Lung (tissue), 12 donors: ENCODE results near the gene RPS24. TPM values are rescaled to one million over a fixed set of nuclear protein-coding genes. Genes with fewer than 3 reads are reported as not detected.
"Not testable (repeated sequence)": the region's sequence is repeated elsewhere in the genome, so short reads cannot be mapped to it uniquely, and the experiment has no call there.

Experiments used
- ATAC-seq: fragments of 200-7000 bp; cut with Tn5 transposase; one replicate; pipeline ENCODE4 v1.9.1; 2020; ENCODE audit warnings: moderate number of reproducible peaks; ENCODE audit not compliant: insufficient read depth, low FRiP score
- DNase-seq, 3 donors: peaks; one replicate each; pipeline ENCODE4 v3.0.0-alpha.2; 2013 to 2017
- H3K27ac ChIP-seq, 2 donors: one replicate each; pipeline ENCODE4 v1.5.1; 2013; ENCODE audit warnings: mild to moderate bottlenecking in 2 of 2, moderate library complexity in 2 of 2, control low read depth in 1 of 2, inconsistent platforms in 1 of 2, low read depth in 1 of 2, low read length in 1 of 2
- H3K27me3 ChIP-seq, 3 donors: one replicate each; pipeline ENCODE4 v1.5.1; 2013; ENCODE audit warnings: low read length in 2 of 3; ENCODE audit not compliant: control insufficient read depth in 3 of 3, insufficient read depth in 3 of 3
- H3K36me3 ChIP-seq, 4 donors: one replicate each; pipeline ENCODE4 v1.5.1; 2013; ENCODE audit warnings: low read length in 4 of 4, mild to moderate bottlenecking in 1 of 4, moderate library complexity in 1 of 4; ENCODE audit not compliant: control insufficient read depth in 4 of 4, insufficient read depth in 4 of 4
- H3K4me1 ChIP-seq, 5 donors: one replicate each; pipeline ENCODE4 v1.5.1; 2013; ENCODE audit warnings: low read length in 5 of 5, mild to moderate bottlenecking in 2 of 5, moderate library complexity in 1 of 5; ENCODE audit not compliant: control insufficient read depth in 5 of 5, insufficient read depth in 5 of 5
- H3K4me3 ChIP-seq: one replicate; pipeline ENCODE4 v1.5.1; 2013; ENCODE audit warnings: mild to moderate bottlenecking, control low read depth, moderate library complexity
- H3K9ac ChIP-seq, 2 donors: one replicate each; pipeline ENCODE4 v1.5.1; 2013; ENCODE audit warnings: low read length in 2 of 2, control low read depth in 1 of 2; ENCODE audit not compliant: insufficient read depth in 1 of 2
- H3K9me3 ChIP-seq, 4 donors: one replicate each; pipeline ENCODE4 v1.5.1; 2013; ENCODE audit warnings: low read length in 3 of 4, mild to moderate bottlenecking in 1 of 4, moderate library complexity in 1 of 4; ENCODE audit not compliant: control insufficient read depth in 4 of 4, insufficient read depth in 3 of 4
- WGBS, 2 donors: extraction: QIAGEN DNeasy Blood & Tissue Kit; methylation state at CpG; one replicate each; pipeline ENCODE4 v1.1.7; 2013; 5-methylcytosine and 5-hydroxymethylcytosine counted together
- polyA plus RNA-seq, 2 donors: library from polyadenylated mRNA; stranded (reverse); fragments of 200-250 nt; gene quantifications; one replicate each; pipeline ENCODE4 v1.2.1, GENCODE V29; 2013
- total RNA-seq, 2 donors: library from RNA; depleted of rRNA in 1 of 2; stranded (reverse); fragments of >200 nt in 1 of 2; gene quantifications; one replicate each; pipeline ENCODE4 v1.2.1, GENCODE V29; 2014 to 2021
- TF ChIP-seq, protein P1 (sequence below): IDR thresholded peaks from 2 replicates; pipeline ENCODE4 v1.5.1; 2012; ENCODE audit warnings: mild to moderate bottlenecking; ENCODE audit errors: control extremely low read depth, extremely low read depth
- donor health status: control.
- donor health status: control.
- donor health status: Bipolar disorder and iron deficiency.
- donor health status: healthy.
- donor health status: DM: yes; HTN: yes; CAD: no.

RPS24 gene
- total and polyA plus RNA-seq, 4 donors: 1,037 to 8,225 (median 2,823) TPM

DNA sequence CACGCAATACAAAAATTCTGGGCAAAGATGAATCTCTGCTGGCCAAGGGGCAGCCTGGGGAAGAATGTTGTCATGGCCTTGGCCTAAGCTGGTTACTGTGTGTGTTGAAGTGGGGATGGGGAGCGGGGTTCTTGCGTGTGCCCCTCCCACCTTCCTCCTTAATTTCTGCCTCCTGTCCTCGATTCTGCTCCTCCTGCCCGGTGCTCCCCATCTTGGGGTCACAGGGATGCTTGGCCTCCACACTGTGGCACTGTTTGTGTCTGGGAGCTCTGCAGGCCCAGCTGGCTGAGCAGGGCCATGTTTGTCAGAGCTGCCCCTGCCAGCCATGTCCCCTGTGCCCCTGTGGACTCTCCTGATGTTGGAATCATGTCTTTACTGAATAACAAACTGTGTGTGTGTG is 37.1 kb downstream of the RPS24 start:
- ATAC-seq (no peak), DNase-seq (no peak)
- 90 to 93% methylated on average over 5 of the region's 5 CpGs for WGBS, 2 donors
- TF ChIP-seq, protein P1, sequence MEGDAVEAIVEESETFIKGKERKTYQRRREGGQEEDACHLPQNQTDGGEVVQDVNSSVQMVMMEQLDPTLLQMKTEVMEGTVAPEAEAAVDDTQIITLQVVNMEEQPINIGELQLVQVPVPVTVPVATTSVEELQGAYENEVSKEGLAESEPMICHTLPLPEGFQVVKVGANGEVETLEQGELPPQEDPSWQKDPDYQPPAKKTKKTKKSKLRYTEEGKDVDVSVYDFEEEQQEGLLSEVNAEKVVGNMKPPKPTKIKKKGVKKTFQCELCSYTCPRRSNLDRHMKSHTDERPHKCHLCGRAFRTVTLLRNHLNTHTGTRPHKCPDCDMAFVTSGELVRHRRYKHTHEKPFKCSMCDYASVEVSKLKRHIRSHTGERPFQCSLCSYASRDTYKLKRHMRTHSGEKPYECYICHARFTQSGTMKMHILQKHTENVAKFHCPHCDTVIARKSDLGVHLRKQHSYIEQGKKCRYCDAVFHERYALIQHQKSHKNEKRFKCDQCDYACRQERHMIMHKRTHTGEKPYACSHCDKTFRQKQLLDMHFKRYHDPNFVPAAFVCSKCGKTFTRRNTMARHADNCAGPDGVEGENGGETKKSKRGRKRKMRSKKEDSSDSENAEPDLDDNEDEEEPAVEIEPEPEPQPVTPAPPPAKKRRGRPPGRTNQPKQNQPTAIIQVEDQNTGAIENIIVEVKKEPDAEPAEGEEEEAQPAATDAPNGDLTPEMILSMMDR: no peak
- Histone ChIP-seq H3K27me3 (no peaks in the 10 kb centered on the region), H3K36me3 (no peaks in the 10 kb centered on the region), H3K27ac (no peak overlapping the region), H3K4me1 (no peaks in the 10 kb centered on the region), H3K9me3 (no peaks in the 10 kb centered on the region), H3K9ac (no peak overlapping the region), H3K4me3 (no peak overlapping the region)

DNA sequence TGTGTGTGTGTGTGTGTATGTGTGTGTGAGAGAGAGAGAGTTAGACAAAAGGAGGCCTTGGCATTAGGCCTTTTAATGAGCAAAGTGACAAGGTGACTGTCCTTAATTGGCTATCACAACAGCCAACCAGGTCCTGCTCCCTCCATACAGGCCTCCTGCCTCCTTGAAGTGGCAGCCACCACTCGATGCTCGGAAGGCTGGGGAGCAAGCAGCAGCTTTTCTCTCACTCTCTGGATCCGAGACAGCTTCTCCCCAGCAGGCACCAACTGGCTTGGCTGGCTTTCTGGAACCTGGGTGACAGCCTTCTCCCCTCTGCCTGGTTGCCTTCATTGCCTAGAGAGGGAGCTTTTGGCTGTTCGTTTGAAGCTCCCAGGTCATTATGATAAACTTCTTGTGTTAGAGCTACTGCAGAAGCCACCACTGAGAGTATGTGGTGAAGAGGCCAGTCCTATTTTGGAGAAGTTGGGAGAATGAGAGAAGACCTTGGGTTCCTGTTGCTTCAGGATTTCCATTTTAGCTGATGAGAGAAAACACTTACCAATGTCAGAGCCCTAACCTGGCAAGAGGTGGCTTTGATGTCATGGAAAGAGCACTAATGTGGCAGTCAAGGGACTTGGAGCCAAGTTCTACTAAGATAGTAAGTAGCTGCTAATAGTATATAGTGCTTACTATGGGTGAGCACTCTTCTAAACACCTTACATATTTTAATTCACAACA is 37.6 kb downstream of the RPS24 start:
- no peak overlapping the region for H3K4me3 ChIP-seq
- H3K27me3 ChIP-seq: no peaks in the 10 kb centered on the region
- no peaks in the 10 kb centered on the region for H3K36me3 ChIP-seq
- H3K9ac ChIP-seq: no peak overlapping the region
- DNase-seq (no peak), ATAC-seq (no peak)
- 65 to 70% methylated on average over 4 of the region's 4 CpGs for WGBS, 2 donors
- no peaks in the 10 kb centered on the region for H3K4me1 ChIP-seq
- TF ChIP-seq, protein P1: no peak
- H3K27ac ChIP-seq: no peak overlapping the region
- H3K9me3 ChIP-seq: no peaks in the 10 kb centered on the region

DNA sequence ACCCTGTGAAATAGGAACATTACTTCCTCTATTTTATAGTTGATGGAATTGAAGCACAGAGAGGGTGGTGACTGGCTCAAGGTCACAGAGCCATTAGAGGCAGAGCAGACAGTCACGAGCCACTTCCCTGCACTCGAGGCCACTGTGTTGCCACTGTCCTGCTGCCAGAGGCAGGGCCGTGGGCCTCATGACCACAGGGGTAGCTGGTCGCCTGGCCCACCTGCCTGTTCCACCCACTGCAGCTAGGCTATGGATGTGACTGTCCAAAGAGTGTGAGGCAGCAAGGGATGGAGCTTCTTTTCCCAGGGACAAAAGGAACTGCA is 38.2 kb downstream of the RPS24 start:
- Histone ChIP-seq H3K9ac (no peak overlapping the region), H3K27ac (no peak overlapping the region), H3K36me3 (no peaks in the 10 kb centered on the region), H3K27me3 (no peaks in the 10 kb centered on the region), H3K9me3 (no peaks in the 10 kb centered on the region), H3K4me1 (no peaks in the 10 kb centered on the region), H3K4me3 (no peak overlapping the region)
- no peak for DNase-seq
- ATAC-seq: no peak
- TF ChIP-seq, protein P1: no peak
- 86 to 96% methylated on average over 4 of the region's 4 CpGs for WGBS, 2 donors

DNA sequence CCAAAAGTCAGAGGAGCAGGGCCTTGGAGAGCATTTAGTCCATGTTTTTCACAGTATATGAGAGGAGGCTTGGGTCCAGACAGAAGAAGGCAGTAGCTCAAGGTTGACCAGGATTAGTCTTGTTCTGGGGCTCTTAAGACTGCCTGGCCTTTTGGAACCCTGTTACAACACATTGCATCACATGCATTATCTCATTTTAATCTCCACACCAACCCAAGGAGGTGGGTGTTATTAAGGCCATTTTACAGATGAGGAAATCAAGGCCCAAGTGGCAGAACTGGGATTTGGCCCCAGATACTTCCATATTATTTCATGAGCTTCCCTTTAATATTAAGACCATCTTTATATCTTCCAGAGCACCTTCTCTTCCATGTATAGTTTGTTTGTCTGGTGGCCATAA is 38.8 kb downstream of the RPS24 start:
- Histone ChIP-seq H3K9me3 (no peaks in the 10 kb centered on the region), H3K27me3 (no peaks in the 10 kb centered on the region), H3K4me1 (no peaks in the 10 kb centered on the region), H3K9ac (no peak overlapping the region), H3K36me3 (no peaks in the 10 kb centered on the region), H3K4me3 (no peak overlapping the region), H3K27ac (no peak overlapping the region)
- TF ChIP-seq, protein P1: no peak
- no peak for ATAC-seq
- DNase-seq: no peak

DNA sequence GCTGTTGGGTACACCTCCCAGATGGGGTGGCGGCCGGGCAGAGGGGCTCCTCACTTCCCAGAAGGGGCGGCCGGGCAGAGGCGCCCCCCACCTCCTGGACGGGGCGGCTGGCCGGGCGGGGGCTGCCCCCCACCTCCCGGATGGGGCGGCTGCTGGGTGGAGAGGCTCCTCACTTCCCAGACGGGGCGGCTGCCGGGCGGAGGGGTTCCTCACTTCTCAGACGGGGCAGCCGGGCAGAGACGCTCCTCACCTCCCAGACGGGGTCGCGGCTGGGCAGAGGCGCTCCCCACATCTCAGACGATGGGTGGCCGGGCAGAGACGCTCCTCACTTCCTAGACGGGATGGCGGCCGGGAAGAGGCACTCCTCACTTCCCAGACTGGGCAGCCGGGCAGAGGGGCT is 42.1 kb downstream of the RPS24 start:
- not testable (repeated sequence) for ATAC-seq, DNase-seq, H3K9ac ChIP-seq, H3K27ac ChIP-seq, H3K9me3 ChIP-seq, H3K36me3 ChIP-seq, H3K4me1 ChIP-seq, H3K4me3 ChIP-seq, H3K27me3 ChIP-seq
- 96 to 98% methylated on average over 7 to 27 of the region's 29 CpGs for WGBS, 2 donors
